Adrenal gland (tissue), 12 donors: ENCODE results near the gene SART3. TPM values are rescaled to one million over a fixed set of nuclear protein-coding genes. Genes with fewer than 3 reads are reported as not detected.

ENCODE experiments used
- DNase-seq, 7 donors: peaks; one replicate each; pipeline ENCODE4 v3.0.0-alpha.2; 2019 to 2020
- H3K27ac ChIP-seq, 5 donors: fragments of 200-600 bp; sonication (generic) in 4 of 5; 1 replicate in 3 of 5; 2 replicates in 2 of 5; pipeline versions ENCODE4 v1.5.1 to v1.8.0; 2016 to 2020; ENCODE audit warnings: mild to moderate bottlenecking in 1 of 5
- H3K27me3 ChIP-seq: fragments of 200-600 bp; 2 replicates; pipeline ENCODE4 v1.8.0; 2021
- H3K36me3 ChIP-seq, 2 donors: fragments of 200-600 bp; replicated peaks in 1 of 2; 1 replicate in 1 of 2; 2 replicates in 1 of 2; pipeline versions ENCODE4 v1.5.1 to v1.8.0; 2018 to 2022
- H3K4me1 ChIP-seq, 2 donors: fragments of 200-600 bp; replicated peaks in 1 of 2; 1 replicate in 1 of 2; 2 replicates in 1 of 2; pipeline versions ENCODE4 v1.5.1 to v1.8.0; 2018 to 2021
- H3K4me3 ChIP-seq, 4 donors: fragments of 200-600 bp; sonication (generic) in 3 of 4; one replicate each; pipeline ENCODE4 v1.5.1; 2016 to 2018
- H3K9me3 ChIP-seq, 3 donors: fragments of 200-600 bp; sonication (generic) in 1 of 3; replicated peaks in 1 of 3; 1 replicate in 2 of 3; 2 replicates in 1 of 3; pipeline versions ENCODE4 v1.5.1 to v1.8.0; 2016 to 2021
- CTCF ChIP-seq, 6 experiments: fragments of 450-650 bp in 4 of 6; fragments of 200-600 bp in 2 of 6; sonication (generic) in 1 of 6; IDR thresholded peaks; 1 replicate in 5 of 6; 2 replicates in 1 of 6; pipeline versions ENCODE4 v1.5.1 to v1.8.0; 2016 to 2021; ENCODE audit warnings: antibody characterized with exemption in 6 of 6, mild to moderate bottlenecking in 2 of 6, moderate library complexity in 1 of 6
- POLR2A ChIP-seq, 2 donors: fragments of 450-650 bp; IDR thresholded peaks; one replicate each; pipeline ENCODE4 v1.6.1; 2017; ENCODE audit warnings: antibody characterized with exemption in 2 of 2, mild to moderate bottlenecking in 2 of 2, moderate library complexity in 1 of 2
- WGBS, 4 donors: extraction: QIAGEN DNeasy Blood & Tissue Kit in 2 of 4; methylation state at CpG; one replicate each; pipeline versions ENCODE4 v1.1.5 to v1.1.7; 2013 to 2017; 5-methylcytosine and 5-hydroxymethylcytosine counted together
- intact Hi-C, 2 donors: fragments of 100-400 bp; cut with DNase I; formaldehyde crosslinking; loops; one replicate each; pipeline versions ENCODE4 v1.14.1 to v1.15.0; 2022 to 2023
- polyA plus RNA-seq, 3 donors: library from polyadenylated mRNA; stranded (reverse); fragments of 200-250 nt in 2 of 3; fragments of 350-450 nt in 1 of 3; fragmentation: Illumina TruSeq in 1 of 3; extraction: RNeasy Lipid Tissue Mini Kit (QIAGEN cat#74804) in 1 of 3; gene quantifications; one replicate each; pipeline ENCODE4 v1.2.3, GENCODE V29; 2013 to 2014
- total RNA-seq, 9 donors: library from RNA; depleted of rRNA in 4 of 9; stranded (reverse); fragments of >200 nt in 4 of 9; fragments of 120-200 nt in 1 of 9; fragmentation: NEBNext Ultra II Directional in 1 of 9; extraction: Animal tissue kit (Norgen Biotek cat#: 25700) in 1 of 9; gene quantifications; one replicate each; pipeline versions ENCODE4 v1.1.0 to v1.2.4, GENCODE V29; 2013 to 2023
- donor health status: healthy with polysubstance abuse.
- donor health status: Bipolar disorder and iron deficiency.
- donor health status: DM: yes; HTN: yes; CAD: no.
- donor health status: DM: no; HTN: no; CAD: no.
- donor health status: DM: no; HTN: no; CAD: no.
- donor health status: DM: yes; HTN: yes; CAD: no.

The SART3 gene
- total and polyA plus RNA-seq, 12 donors: 27.5 to 79.3 (median 39.7) TPM

GRCh38 chr12:108517288-108518100 is 43.5 kb downstream of the SART3 start:
- H3K27me3 ChIP-seq: no peaks in the 10 kb centered on the region
- no peak for DNase-seq
- H3K27ac ChIP-seq: no peak overlapping the region
- no peak for TF ChIP-seq POLR2A (IDR thresholded peaks at IDR 0.05)
- TF ChIP-seq CTCF (IDR thresholded peaks at IDR 0.05): no peak
- peaks cover 0 to 47% of the 10 kb centered on the region in 2 donors for H3K36me3 ChIP-seq
- no peaks in the 10 kb centered on the region for H3K9me3 ChIP-seq
- H3K4me3 ChIP-seq: no peak overlapping the region
- WGBS, 4 donors: 85 to 92% (median 89%) methylated on average over 11 to 12 of the region's 12 CpGs
- H3K4me1 ChIP-seq: peaks cover 16 to 17% of the 10 kb centered on the region in 2 donors
- intact Hi-C loops: loop anchor here in 1 of 2 donors (10.0 kb wide), 1 partner anchor 97 kb away; no protein-coding TSS in a partner anchor

GRCh38 chr12:108516511-108517275 is 44.3 kb downstream of the SART3 start:
- H3K4me3 ChIP-seq: no peak overlapping the region
- H3K4me1 ChIP-seq: peaks cover 24 to 25% of the 10 kb centered on the region in 2 donors
- no peaks in the 10 kb centered on the region for H3K27me3 ChIP-seq
- peaks cover 0 to 39% of the 10 kb centered on the region in 2 donors for H3K36me3 ChIP-seq
- TF ChIP-seq POLR2A (IDR thresholded peaks at IDR 0.05): no peak
- no peak for TF ChIP-seq CTCF (IDR thresholded peaks at IDR 0.05)
- no peak overlapping the region for H3K27ac ChIP-seq
- 84 to 94% (median 87%) methylated on average over 9 to 23 of the region's 23 CpGs for WGBS, 4 donors
- intact Hi-C loops: loop anchor here in 1 of 2 donors (10.0 kb wide), 1 partner anchor 98 kb away; no protein-coding TSS in a partner anchor
- H3K9me3 ChIP-seq: no peaks in the 10 kb centered on the region
- no peak for DNase-seq

- Histone ChIP-seq H3K4me1 (peaks cover 24 to 25% of the 10 kb centered on the region in 2 donors), H3K27me3 (no peaks in the 10 kb centered on the region), H3K4me3 (peak overlapping the region; percentile 54 to 89 (median 63)), H3K36me3 (peaks cover 0 to 31% of the 10 kb centered on the region in 2 donors), H3K9me3 (no peaks in the 10 kb centered on the region), H3K27ac (peak overlapping the region in 1 of 5 donors; percentile 89)
- no peak for TF ChIP-seq CTCF (IDR thresholded peaks at IDR 0.05)
- TF ChIP-seq POLR2A (IDR thresholded peaks at IDR 0.05): no peak
- WGBS, 4 donors: 47 to 69% (median 60%) methylated on average over 5 of the region's 5 CpGs
- no peak for DNase-seq
- intact Hi-C loops: loop anchor here in 1 of 2 donors (10.0 kb wide), 1 partner anchor 99 kb away; no protein-coding TSS in a partner anchor
Measured at GRCh38 chr12:108515916-108516315, 45.1 kb downstream of the SART3 start.
